Liver (tissue), 9 donors: ENCODE measurements around the gene OGFR. TPM values are rescaled to one million over a fixed set of nuclear protein-coding genes. Genes with fewer than 3 reads are reported as not detected.

Source experiments
- DNase-seq: peaks from one replicate; pipeline ENCODE4 v3.0.0-alpha.2; 2017; ENCODE audit warnings: low spot score
- H3K27ac ChIP-seq, 2 donors: one replicate each; pipeline ENCODE4 v1.7.0; 2013; ENCODE audit warnings: inconsistent platforms in 2 of 2, low read length in 2 of 2, control low read depth in 1 of 2, low read depth in 1 of 2, mild to moderate bottlenecking in 1 of 2
- H3K27me3 ChIP-seq, 4 donors: one replicate each; pipeline versions ENCODE4 v1.6.1 to v1.7.0; 2013; ENCODE audit warnings: low read length in 3 of 4, inconsistent platforms in 1 of 4, mild to moderate bottlenecking in 1 of 4, moderate library complexity in 1 of 4; ENCODE audit not compliant: control insufficient read depth in 4 of 4, insufficient read depth in 4 of 4
- H3K36me3 ChIP-seq, 4 donors: one replicate each; pipeline versions ENCODE4 v1.6.1 to v1.7.0; 2013; ENCODE audit warnings: low read length in 3 of 4, mild to moderate bottlenecking in 3 of 4, low read depth in 1 of 4, moderate library complexity in 1 of 4; ENCODE audit not compliant: control insufficient read depth in 4 of 4, insufficient read depth in 3 of 4
- H3K4me1 ChIP-seq, 4 donors: one replicate each; pipeline versions ENCODE4 v1.6.1 to v1.7.0; 2013; ENCODE audit warnings: low read length in 3 of 4, mild to moderate bottlenecking in 3 of 4, moderate library complexity in 1 of 4; ENCODE audit not compliant: control insufficient read depth in 4 of 4, insufficient read depth in 4 of 4
- H3K4me3 ChIP-seq, 3 donors: one replicate each; pipeline versions ENCODE4 v1.6.1 to v1.7.0; 2013; ENCODE audit warnings: low read length in 3 of 3, control low read depth in 1 of 3, low read depth in 1 of 3, mild to moderate bottlenecking in 1 of 3
- H3K9ac ChIP-seq, 2 donors: one replicate each; pipeline ENCODE4 v1.7.0; 2013; ENCODE audit warnings: low read length in 2 of 2, mild to moderate bottlenecking in 2 of 2, moderate library complexity in 2 of 2, control low read depth in 1 of 2, low read depth in 1 of 2
- H3K9me3 ChIP-seq, 4 donors: one replicate each; pipeline versions ENCODE4 v1.6.1 to v1.7.0; 2013; ENCODE audit warnings: low read length in 3 of 4; ENCODE audit not compliant: control insufficient read depth in 4 of 4
- ATF3 ChIP-seq: IDR thresholded peaks from 2 replicates; pipeline ENCODE4 v1.6.1; 2016; ENCODE audit warnings: antibody characterized with exemption
- CTCF ChIP-seq: fragments of 150-350 bp; IDR thresholded peaks from 2 replicates; pipeline ENCODE4 v1.5.1; 2017; ENCODE audit warnings: improper control_type of control experiment, low read depth, low read length; ENCODE audit not compliant: missing input control
- EGR1 ChIP-seq, 2 donors: IDR thresholded peaks; 2 replicates each; pipeline ENCODE4 v1.6.1; 2016 to 2018; ENCODE audit warnings: antibody characterized with exemption in 2 of 2, low read depth in 2 of 2
- FOXA1 ChIP-seq: IDR thresholded peaks from 2 replicates; pipeline ENCODE4 v1.6.1; 2016; ENCODE audit warnings: antibody characterized with exemption
- FOXA2 ChIP-seq: IDR thresholded peaks from 2 replicates; pipeline ENCODE4 v1.6.1; 2016; ENCODE audit warnings: antibody characterized with exemption
- GABPA ChIP-seq, 2 donors: IDR thresholded peaks in 1 of 2; conservative IDR thresholded peaks in 1 of 2; 2 replicates each; pipeline ENCODE4 v1.6.1; 2016; ENCODE audit warnings: antibody characterized with exemption in 2 of 2, mild to moderate bottlenecking in 1 of 2, moderate library complexity in 1 of 2
- HNF4A ChIP-seq, 2 donors: conservative IDR thresholded peaks; 2 replicates each; pipeline ENCODE4 v1.6.1; 2016; ENCODE audit warnings: antibody characterized with exemption in 2 of 2, mild to moderate bottlenecking in 2 of 2
- HNF4G ChIP-seq: IDR thresholded peaks from 2 replicates; pipeline ENCODE4 v1.6.1; 2016; ENCODE audit warnings: antibody characterized with exemption
- JUND ChIP-seq, 2 donors: IDR thresholded peaks; 2 replicates each; pipeline ENCODE4 v1.6.1; 2016; ENCODE audit warnings: antibody characterized with exemption in 2 of 2
- MAX ChIP-seq: IDR thresholded peaks from 2 replicates; pipeline ENCODE4 v1.6.1; 2016; ENCODE audit warnings: antibody characterized with exemption
- NR2F2 ChIP-seq: IDR thresholded peaks from 2 replicates; pipeline ENCODE4 v1.6.1; 2016; ENCODE audit warnings: antibody characterized with exemption
- RAD21 ChIP-seq, 2 donors: IDR thresholded peaks; 2 replicates each; pipeline ENCODE4 v1.6.1; 2016; ENCODE audit warnings: antibody characterized with exemption in 2 of 2, mild to moderate bottlenecking in 2 of 2
- REST ChIP-seq: IDR thresholded peaks from 2 replicates; pipeline ENCODE4 v1.6.1; 2016; ENCODE audit warnings: antibody characterized with exemption, mild to moderate bottlenecking
- RXRA ChIP-seq, 2 donors: IDR thresholded peaks; 2 replicates each; pipeline ENCODE4 v1.6.1; 2017 to 2018; ENCODE audit warnings: antibody characterized with exemption in 2 of 2, mild to moderate bottlenecking in 1 of 2
- SP1 ChIP-seq: IDR thresholded peaks from 2 replicates; pipeline ENCODE4 v1.6.1; 2018; ENCODE audit warnings: antibody characterized with exemption, mild to moderate bottlenecking
- TAF1 ChIP-seq: conservative IDR thresholded peaks from 2 replicates; pipeline ENCODE4 v1.6.1; 2016; ENCODE audit warnings: antibody characterized with exemption, mild to moderate bottlenecking
- YY1 ChIP-seq: IDR thresholded peaks from 2 replicates; pipeline ENCODE4 v1.6.1; 2016; ENCODE audit warnings: antibody characterized with exemption, mild to moderate bottlenecking
- ZBTB33 ChIP-seq: IDR thresholded peaks from 2 replicates; pipeline ENCODE4 v1.6.1; 2016; ENCODE audit warnings: antibody characterized with exemption
- WGBS: extraction: QIAGEN DNeasy Blood & Tissue Kit; methylation state at CpG from one replicate; pipeline ENCODE4 v1.1.7; 2013; 5-methylcytosine and 5-hydroxymethylcytosine counted together
- polyA plus RNA-seq, 2 donors: library from polyadenylated mRNA; stranded (reverse) in 1 of 2; unstranded in 1 of 2; fragments of 200-250 nt in 1 of 2; fragments of >200 nt in 1 of 2; fragmentation: Nextera tagmentation in 1 of 2; extraction: Ambion mirVana in 1 of 2; gene quantifications; one replicate each; pipeline versions ENCODE4 v1.2.1 to v1.2.3, GENCODE V29; 2013 to 2015
- total RNA-seq, 2 donors: library from RNA; depleted of rRNA; stranded (reverse); fragments of >200 nt; gene quantifications; one replicate each; pipeline ENCODE4 v1.2.3, GENCODE V29; 2014
- donor health status: healthy.
- donor health status: healthy.
- donor health status: healthy.
- donor health status: healthy.
- donor health status: healthy.

OGFR gene
- total and polyA plus RNA-seq, 4 donors: 5.9 to 59.4 (median 29.4) TPM

GRCh38 chr20:62762801-62763368 lies 41.8 kb upstream of the OGFR start (continued):
- TF ChIP-seq EGR1 (IDR thresholded peaks at IDR 0.05; ENCODE audit: low read depth in 2 of 2) (no peak), FOXA2 (no peak), RXRA (IDR thresholded peaks at IDR 0.05) (no peak), TAF1 (no peak), GABPA (IDR thresholded peaks at IDR 0.05 in 1 of 2, conservative IDR thresholded peaks at IDR 0.05 in 1 of 2) (no peak), NR2F2 (no peak), YY1 (no peak), SP1 (no peak), HNF4A (conservative IDR thresholded peaks at IDR 0.05) (no peak), FOXA1 (no peak), RAD21 (IDR thresholded peaks at IDR 0.05) (no peak), MAX (no peak), HNF4G (no peak)

- 97% methylated on average over 4 of the region's 4 CpGs for WGBS
- TF ChIP-seq JUND (IDR thresholded peaks at IDR 0.05) (no peak), ATF3 (no peak), REST (no peak), YY1 (no peak), CTCF (no peak), FOXA1 (no peak), FOXA2 (no peak), ZBTB33 (no peak), TAF1 (no peak), RXRA (IDR thresholded peaks at IDR 0.05) (no peak), GABPA (IDR thresholded peaks at IDR 0.05 in 1 of 2, conservative IDR thresholded peaks at IDR 0.05 in 1 of 2) (no peak), SP1 (no peak), EGR1 (IDR thresholded peaks at IDR 0.05; ENCODE audit: low read depth in 2 of 2) (no peak), RAD21 (IDR thresholded peaks at IDR 0.05) (no peak), HNF4A (conservative IDR thresholded peaks at IDR 0.05) (no peak), NR2F2 (no peak), HNF4G (no peak)
Observed at GRCh38 chr20:62763404-62763803, 41.2 kb upstream of the OGFR start.

More at GRCh38 chr20:62763404-62763803, 41.2 kb upstream of the OGFR start:
- Histone ChIP-seq H3K27ac (no peak overlapping the region), H3K27me3 (no peaks in the 10 kb centered on the region), H3K36me3 (no peaks in the 10 kb centered on the region), H3K9me3 (no peaks in the 10 kb centered on the region), H3K4me3 (no peak overlapping the region), H3K9ac (no peak overlapping the region), H3K4me1 (no peaks in the 10 kb centered on the region)
- DNase-seq: no peak
